HG03442 (cell line): ENCODE measurements around the gene PTF1A.

Experiments used
- ATAC-seq: cut with Tn5 transposase; IDR thresholded peaks from one replicate; pipeline ENCODE4 v1.9.1; 2021; ENCODE audit warnings: mild to moderate bottlenecking, moderate library complexity; ENCODE audit not compliant: unreplicated experiment

Gene PTF1A

GRCh38 chr10:23186697-23187096 lies 5.4 kb upstream of the PTF1A start:
- no peak for ATAC-seq

GRCh38 chr10:23187155-23187554 lies 5.0 kb upstream of the PTF1A start:
- ATAC-seq = no peak

GRCh38 chr10:23189024-23189423 lies 3.1 kb upstream of the PTF1A start:
- no peak for ATAC-seq

GRCh38 chr10:23190872-23191763 lies 994 bp upstream of the PTF1A start:
- no peak for ATAC-seq

GRCh38 chr10:23192712-23193434 lies 761 bp downstream of the PTF1A start:
- ATAC-seq = no peak

- ATAC-seq = no peak
Observed at GRCh38 chr10:23193435-23194074, 1.4 kb downstream of the PTF1A start.

- no peak for ATAC-seq
Observed at GRCh38 chr10:23194471-23194965, 2.4 kb downstream of the PTF1A start.

- no peak for ATAC-seq
Observed at GRCh38 chr10:23194966-23195845, 3.1 kb downstream of the PTF1A start.

GRCh38 chr10:23195846-23196600 lies 3.9 kb downstream of the PTF1A start:
- ATAC-seq = no peak

GRCh38 chr10:23196915-23197314 lies 4.8 kb downstream of the PTF1A start:
- ATAC-seq = no peak

- ATAC-seq = no peak
Observed at GRCh38 chr10:23197416-23197861, 5.3 kb downstream of the PTF1A start.

GRCh38 chr10:23198610-23198939 lies 6.5 kb downstream of the PTF1A start:
- ATAC-seq = no peak

- no peak for ATAC-seq
Observed at GRCh38 chr10:23198940-23199767, 7.0 kb downstream of the PTF1A start.

- no peak for ATAC-seq
Observed at GRCh38 chr10:23199768-23200511, 7.8 kb downstream of the PTF1A start.

GRCh38 chr10:23200586-23200985 lies 8.5 kb downstream of the PTF1A start:
- no peak for ATAC-seq

- no peak for ATAC-seq
Observed at GRCh38 chr10:23200997-23201652, 9.0 kb downstream of the PTF1A start.

GRCh38 chr10:23201837-23202236 lies 9.7 kb downstream of the PTF1A start:
- no peak for ATAC-seq

- ATAC-seq = no peak
Observed at GRCh38 chr10:23202779-23203178, 10.7 kb downstream of the PTF1A start.
